Loucy (cell line): ENCODE measurements around the gene IMPG1.

Experiments used
- EZH2phosphoT487 ChIP-seq: fragments of 200-600 bp; IDR thresholded peaks from 2 replicates; pipeline ENCODE4 v1.6.1; 2018; ENCODE audit warnings: antibody characterized with exemption, mild to moderate bottlenecking, moderate library complexity, borderline replicate concordance
- TF ChIP-seq, protein P1 (sequence below): fragments of 200-600 bp; sonication (generic); conservative IDR thresholded peaks from 2 replicates; pipeline ENCODE4 v1.5.1; 2014; ENCODE audit warnings: mild to moderate bottlenecking, antibody characterized with exemption, low read length

DNA sequence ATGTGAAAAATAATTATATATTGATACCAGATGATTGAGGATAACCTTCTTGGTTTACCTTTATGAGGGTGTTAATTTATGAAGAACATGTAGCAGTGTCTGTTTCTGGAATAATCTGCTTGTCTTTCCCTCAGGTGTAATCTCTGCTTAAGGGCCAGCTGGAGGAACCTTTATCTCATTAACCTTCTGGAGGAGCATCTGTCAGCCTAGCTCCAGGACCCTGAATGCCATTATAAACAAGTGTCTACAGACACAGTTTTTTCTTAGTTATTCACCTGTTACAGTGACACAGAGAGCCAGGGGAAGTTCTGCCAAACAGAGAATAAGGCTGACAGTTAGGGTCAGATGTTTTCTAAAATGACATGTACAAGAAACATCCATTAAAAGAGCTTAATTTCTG is at the start of gene IMPG1:
- TF ChIP-seq, protein P1, sequence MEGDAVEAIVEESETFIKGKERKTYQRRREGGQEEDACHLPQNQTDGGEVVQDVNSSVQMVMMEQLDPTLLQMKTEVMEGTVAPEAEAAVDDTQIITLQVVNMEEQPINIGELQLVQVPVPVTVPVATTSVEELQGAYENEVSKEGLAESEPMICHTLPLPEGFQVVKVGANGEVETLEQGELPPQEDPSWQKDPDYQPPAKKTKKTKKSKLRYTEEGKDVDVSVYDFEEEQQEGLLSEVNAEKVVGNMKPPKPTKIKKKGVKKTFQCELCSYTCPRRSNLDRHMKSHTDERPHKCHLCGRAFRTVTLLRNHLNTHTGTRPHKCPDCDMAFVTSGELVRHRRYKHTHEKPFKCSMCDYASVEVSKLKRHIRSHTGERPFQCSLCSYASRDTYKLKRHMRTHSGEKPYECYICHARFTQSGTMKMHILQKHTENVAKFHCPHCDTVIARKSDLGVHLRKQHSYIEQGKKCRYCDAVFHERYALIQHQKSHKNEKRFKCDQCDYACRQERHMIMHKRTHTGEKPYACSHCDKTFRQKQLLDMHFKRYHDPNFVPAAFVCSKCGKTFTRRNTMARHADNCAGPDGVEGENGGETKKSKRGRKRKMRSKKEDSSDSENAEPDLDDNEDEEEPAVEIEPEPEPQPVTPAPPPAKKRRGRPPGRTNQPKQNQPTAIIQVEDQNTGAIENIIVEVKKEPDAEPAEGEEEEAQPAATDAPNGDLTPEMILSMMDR: no peak
- no peak for TF ChIP-seq EZH2phosphoT487
